Mesothelial cell of epicardium (in vitro differentiated cells): ENCODE results near the gene RASA2. TPM values are rescaled to one million over a fixed set of nuclear protein-coding genes. Genes with fewer than 3 reads are reported as not detected.
A peak's percentile ranks its signal among the peaks of the same experiment; 100 is the strongest.

Experiments
- DNase-seq, 2 experiments: peaks; one replicate each; pipeline ENCODE4 v3.0.0; 2021; ENCODE audit warnings: low spot score in 2 of 2; ENCODE audit not compliant: unreplicated experiment in 2 of 2
- H3K27ac Mint-ChIP-seq: 2 replicates; pipeline ENCODE4 v1.8.0; 2021; ENCODE audit warnings: mixed read lengths
- H3K27me3 Mint-ChIP-seq: 2 replicates; pipeline ENCODE4 v1.8.0; 2021; ENCODE audit warnings: low read depth, mixed read lengths
- H3K36me3 Mint-ChIP-seq: 2 replicates; pipeline ENCODE4 v1.8.0; 2021; ENCODE audit warnings: mixed read lengths
- H3K4me1 Mint-ChIP-seq: 2 replicates; pipeline ENCODE4 v1.8.0; 2021; ENCODE audit warnings: mixed read lengths
- H3K4me3 Mint-ChIP-seq: 2 replicates; pipeline ENCODE4 v1.8.0; 2021; ENCODE audit warnings: mild to moderate bottlenecking, moderate library complexity, mixed read lengths
- H3K9me3 Mint-ChIP-seq: 2 replicates; pipeline ENCODE4 v1.8.0; 2021; ENCODE audit warnings: mixed read lengths
- CTCF ChIP-seq: fragments of 200-600 bp; sonication (generic); IDR thresholded peaks from one replicate; pipeline ENCODE4 v1.5.0; 2021; ENCODE audit warnings: antibody characterized with exemption; ENCODE audit not compliant: unreplicated experiment
- total RNA-seq: library from RNA; stranded (reverse); gene quantifications from 3 replicates; pipeline ENCODE4 v1.2.1, GENCODE V29; 2021

RASA2 gene
- total RNA-seq, 1 donor from 2014 or later = 14.5 TPM

DNA sequence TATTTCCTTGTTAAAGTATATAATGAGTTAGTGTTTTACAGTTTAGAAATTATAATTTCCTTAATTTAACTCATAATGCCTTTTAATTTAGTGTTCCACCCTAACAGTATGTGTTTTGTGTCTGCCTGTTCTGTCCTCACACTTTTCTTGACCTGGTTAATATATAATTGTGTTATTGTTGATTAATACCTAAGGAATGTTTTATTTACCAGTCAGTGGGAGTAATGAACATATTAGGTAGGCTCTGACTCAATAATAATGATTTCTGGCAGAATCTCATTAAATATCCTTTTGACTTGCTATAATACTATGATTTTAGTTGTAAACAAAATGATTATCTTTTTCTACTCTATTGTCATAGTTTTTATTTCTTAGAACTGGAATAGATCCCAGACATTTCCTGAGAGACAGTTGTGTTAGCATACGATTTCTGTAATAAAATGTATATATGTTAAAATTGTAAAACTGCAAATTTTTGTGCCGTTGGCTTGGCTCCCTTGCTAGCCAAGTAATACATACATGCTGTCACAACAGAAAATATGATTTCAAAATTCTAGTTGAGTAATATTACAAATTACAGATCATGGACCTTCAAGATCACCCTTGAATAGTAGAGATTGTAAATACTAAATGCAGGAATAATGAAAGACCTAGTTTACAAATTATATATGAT is 51.9 kb downstream of the RASA2 start:
- no peak overlapping the region for H3K4me3 Mint-ChIP-seq
- peaks cover 28% of the 10 kb centered on the region for H3K9me3 Mint-ChIP-seq
- no peak for TF ChIP-seq CTCF
- no peak for DNase-seq
- no peaks in the 10 kb centered on the region for H3K27me3 Mint-ChIP-seq
- H3K4me1 Mint-ChIP-seq = peaks cover 4% of the 10 kb centered on the region
- H3K27ac Mint-ChIP-seq = no peak overlapping the region
- peaks cover 39% of the 10 kb centered on the region for H3K36me3 Mint-ChIP-seq

- Mint-ChIP-seq H3K4me1 (peaks cover 4% of the 10 kb centered on the region), H3K4me3 (no peak overlapping the region), H3K9me3 (peaks cover 35% of the 10 kb centered on the region), H3K27ac (no peak overlapping the region), H3K27me3 (no peaks in the 10 kb centered on the region), H3K36me3 (peaks cover 46% of the 10 kb centered on the region)
- no peak for DNase-seq
- no peak for TF ChIP-seq CTCF
These were observed 52.8 kb downstream of the RASA2 start for GRCh38 chr3:141539431-141540187.

- no peak for TF ChIP-seq CTCF
- no peak for DNase-seq
- no peak overlapping the region for H3K27ac Mint-ChIP-seq
- peaks cover 37% of the 10 kb centered on the region for H3K9me3 Mint-ChIP-seq
- no peaks in the 10 kb centered on the region for H3K27me3 Mint-ChIP-seq
- no peak overlapping the region for H3K4me3 Mint-ChIP-seq
- peaks cover 4% of the 10 kb centered on the region for H3K4me1 Mint-ChIP-seq
- peaks cover 48% of the 10 kb centered on the region for H3K36me3 Mint-ChIP-seq
These were observed 53.7 kb downstream of the RASA2 start for GRCh38 chr3:141540531-141540930.

GRCh38 chr3:141542202-141542969 is 55.6 kb downstream of the RASA2 start:
- no peak overlapping the region for H3K27ac Mint-ChIP-seq
- DNase-seq = no peak
- no peaks in the 10 kb centered on the region for H3K27me3 Mint-ChIP-seq
- peaks cover 47% of the 10 kb centered on the region for H3K9me3 Mint-ChIP-seq
- H3K4me1 Mint-ChIP-seq = no peaks in the 10 kb centered on the region
- no peak overlapping the region for H3K4me3 Mint-ChIP-seq
- no peak for TF ChIP-seq CTCF
- peaks cover 56% of the 10 kb centered on the region for H3K36me3 Mint-ChIP-seq

- Mint-ChIP-seq H3K27ac (no peak overlapping the region), H3K4me3 (no peak overlapping the region), H3K9me3 (peaks cover 53% of the 10 kb centered on the region), H3K4me1 (no peaks in the 10 kb centered on the region), H3K27me3 (no peaks in the 10 kb centered on the region), H3K36me3 (peaks cover 62% of the 10 kb centered on the region)
- no peak for DNase-seq
- TF ChIP-seq CTCF = peak; percentile 64
These were observed 56.2 kb downstream of the RASA2 start for GRCh38 chr3:141542989-141543388.
